B cell (primary cell): Measurements from ENCODE around the gene UBR4. TPM values are rescaled to one million over a fixed set of nuclear protein-coding genes. Genes with fewer than 3 reads are reported as not detected.

Experiments
- ATAC-seq: fragments of 200-7000 bp; cut with Tn5 transposase; one replicate; pipeline ENCODE4 v1.10.0; 2021; ENCODE audit warnings: low read depth, mild to moderate bottlenecking, moderate number of reproducible peaks, moderate library complexity
- CTCF ChIA-PET: fragments of 350-600 bp; sonication (Branson Sonifier 250); formaldehyde crosslinking; loops from one replicate; lab custom pipeline; 2021; ENCODE audit warnings: antibody characterized with exemption, inconsistent platforms; lab: Charles Lee
- POLR2A ChIA-PET: fragments of 350-600 bp; sonication (Branson Sonifier 250); formaldehyde crosslinking; loops from one replicate; lab custom pipeline; 2021; ENCODE audit warnings: antibody characterized with exemption; lab: Charles Lee
- DNase-seq: peaks from one replicate; pipeline ENCODE4 v3.0.0; 2013
- H2AFZ ChIP-seq: 2 replicates; pipeline ENCODE4 v1.6.1; 2012; ENCODE audit warnings: mild to moderate bottlenecking, low read depth, low read length; ENCODE audit not compliant: insufficient read depth, poor library complexity, severe bottlenecking
- H3K27ac ChIP-seq, 2 donors: 1 replicate in 1 of 2; 2 replicates in 1 of 2; pipeline ENCODE4 v1.5.1; 2012 to 2013; ENCODE audit warnings: low read length in 2 of 2, mild to moderate bottlenecking in 2 of 2, moderate library complexity in 1 of 2
- H3K27me3 ChIP-seq, 4 experiments: fragments of 200-600 bp in 1 of 4; sonication (generic) in 1 of 4; replicated peaks in 1 of 4; 1 replicate in 2 of 4; 2 replicates in 2 of 4; pipeline versions ENCODE4 v1.6.1 to v1.7.0; 2013 to 2016; ENCODE audit warnings: low read length in 3 of 4, mild to moderate bottlenecking in 2 of 4, mixed read lengths in 1 of 4, moderate library complexity in 1 of 4; ENCODE audit not compliant: insufficient read depth in 4 of 4, control insufficient read depth in 3 of 4; ENCODE audit errors: control extremely low read depth in 1 of 4
- H3K36me3 ChIP-seq, 2 experiments: replicated peaks in 1 of 2; 1 replicate in 1 of 2; 2 replicates in 1 of 2; pipeline versions ENCODE4 v1.6.1 to v1.7.1; 2013; ENCODE audit warnings: low read length in 1 of 2; ENCODE audit not compliant: insufficient read depth in 2 of 2, control insufficient read depth in 1 of 2; ENCODE audit errors: control extremely low read depth in 1 of 2, extremely low read depth in 1 of 2
- H3K4me1 ChIP-seq, 2 donors: fragments of 200-600 bp in 1 of 2; sonication (generic) in 1 of 2; 1 replicate in 1 of 2; 2 replicates in 1 of 2; pipeline versions ENCODE4 v1.5.1 to v1.6.1; 2013 to 2017; ENCODE audit warnings: low read length in 2 of 2; ENCODE audit not compliant: control insufficient read depth in 2 of 2, insufficient read depth in 2 of 2
- H3K4me2 ChIP-seq: replicated peaks from 2 replicates; pipeline ENCODE3; 2012; ENCODE audit warnings: mild to moderate bottlenecking, low read depth, low read length; ENCODE audit not compliant: poor library complexity, severe bottlenecking
- H3K4me3 ChIP-seq, 5 experiments: fragments of 200-600 bp in 1 of 5; sonication (generic) in 1 of 5; 1 replicate in 3 of 5; 2 replicates in 2 of 5; pipeline versions ENCODE4 v1.5.1 to v1.7.0; 2011 to 2016; ENCODE audit warnings: low read length in 4 of 5, mild to moderate bottlenecking in 4 of 5, low read depth in 2 of 5, control low read depth in 1 of 5, moderate library complexity in 1 of 5; ENCODE audit not compliant: insufficient read depth in 1 of 5; ENCODE audit errors: control extremely low read depth in 1 of 5, extremely low read depth in 1 of 5
- H3K79me2 ChIP-seq: fragments of 200-600 bp; sonication (generic); one replicate; pipeline ENCODE4 v1.6.0; 2016; ENCODE audit warnings: low read length; ENCODE audit not compliant: control insufficient read depth, insufficient read depth
- H3K9ac ChIP-seq: fragments of 200-600 bp; sonication (generic); 2 replicates; pipeline ENCODE4 v1.6.1; 2017; ENCODE audit warnings: mild to moderate bottlenecking, low read length, moderate library complexity
- H3K9me3 ChIP-seq, 3 donors: one replicate each; pipeline versions ENCODE4 v1.6.1 to v1.7.1; 2013; ENCODE audit warnings: low read length in 2 of 3; ENCODE audit not compliant: control insufficient read depth in 2 of 3, insufficient read depth in 1 of 3; ENCODE audit errors: control extremely low read depth in 1 of 3
- H4K20me1 ChIP-seq: 2 replicates; pipeline ENCODE4 v1.6.0; 2012; ENCODE audit warnings: mild to moderate bottlenecking, low read length; ENCODE audit not compliant: insufficient read depth, control insufficient read depth, poor library complexity, severe bottlenecking
- H3K27ac Mint-ChIP-seq: one replicate; pipeline ENCODE4 v1.8.0; 2021; ENCODE audit warnings: mixed read lengths
- H3K27me3 Mint-ChIP-seq: one replicate; pipeline ENCODE4 v1.8.0; 2021; ENCODE audit warnings: mixed read lengths
- H3K4me1 Mint-ChIP-seq: one replicate; pipeline ENCODE4 v1.8.0; 2021; ENCODE audit warnings: mixed read lengths
- H3K4me3 Mint-ChIP-seq: one replicate; pipeline ENCODE4 v1.8.0; 2021; ENCODE audit warnings: mixed read lengths
- H3K9me3 Mint-ChIP-seq: one replicate; pipeline ENCODE4 v1.8.0; 2022; ENCODE audit warnings: mixed read lengths; ENCODE audit not compliant: insufficient read depth
- CTCF ChIP-seq: fragments of 200-600 bp; IDR thresholded peaks from one replicate; pipeline ENCODE4 v1.8.0; 2022; ENCODE audit warnings: antibody characterized with exemption, mild to moderate bottlenecking
- EZH2 ChIP-seq: IDR thresholded peaks from 2 replicates; pipeline ENCODE4 v1.6.1; 2012; ENCODE audit warnings: borderline replicate concordance, low read depth, mild to moderate bottlenecking, moderate library complexity, low read length; ENCODE audit not compliant: insufficient read depth, poor library complexity, severe bottlenecking
- WGBS: methylation state at CpG from one replicate; pipeline ENCODE4 v1.1.5; 2013; ENCODE audit warnings: missing lambda C conversion rate; ENCODE audit not compliant: insufficient coverage; 5-methylcytosine and 5-hydroxymethylcytosine counted together
- intact Hi-C: fragments of 100-400 bp; cut with micrococcal nuclease; formaldehyde crosslinking; loops from one replicate; pipeline ENCODE4 v1.10.0; 2022
- polyA plus RNA-seq: library from polyadenylated mRNA; depleted of rRNA; stranded (reverse); fragments of >200 nt; gene quantifications from 2 replicates; pipeline ENCODE4 v1.2.3, GENCODE V29; 2012
- total RNA-seq, 2 donors: library from RNA; stranded (reverse); fragments of 120-200 nt in 1 of 2; gene quantifications; 1 replicate in 1 of 2; 2 replicates in 1 of 2; pipeline versions ENCODE4 v1.2.3 to v1.2.4, GENCODE V29; 2013 to 2022

Gene UBR4
- total and polyA plus RNA-seq, 2 donors (not counting 1 experiment from before 2014, with no cell fraction given): 90.0 to 190 TPM

DNA sequence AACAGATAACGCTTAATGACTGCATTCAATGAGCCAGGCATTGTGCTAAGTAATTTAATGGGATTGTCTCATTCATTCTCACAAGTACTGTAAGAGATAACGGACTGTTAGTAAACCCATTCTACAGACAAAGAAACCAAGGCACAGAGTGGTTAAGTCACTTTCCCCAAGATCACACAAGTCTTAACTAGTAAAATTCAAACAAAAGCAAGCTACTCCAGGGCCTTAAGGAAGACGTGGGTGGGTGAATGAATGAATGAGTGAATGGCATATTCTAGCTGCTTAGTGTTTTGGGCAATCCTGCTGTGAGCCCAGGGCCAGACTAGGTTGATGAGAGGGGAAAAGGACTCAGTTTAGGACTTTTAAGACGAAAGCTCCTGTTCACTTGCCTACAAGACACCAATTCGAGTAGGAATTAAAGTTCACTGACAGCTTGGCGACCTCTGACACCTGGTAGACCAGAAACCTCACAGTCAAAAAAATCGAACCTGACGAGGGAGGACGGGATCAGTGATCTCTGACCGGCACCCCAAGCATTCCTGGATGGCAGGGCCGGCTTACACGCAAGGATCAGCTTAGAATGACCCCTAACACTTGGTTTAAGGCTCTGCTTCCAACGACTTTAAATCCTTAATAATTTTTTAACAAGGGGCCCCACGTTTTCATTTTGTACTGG, 40.7 kb upstream of the UBR4 start:
- peaks cover 79% of the 10 kb centered on the region for H3K79me2 ChIP-seq
- WGBS: 1% methylated on average over 12 of the region's 14 CpGs
- H3K27me3 Mint-ChIP-seq: no peaks in the 10 kb centered on the region
- intact Hi-C loops: loop anchor here (1.0 to 2.0 kb wide), 4 partner anchors 9 to 346 kb away; partner anchors contain the start of genes AKR7A2, SLC66A1 and UBR4
- peak overlapping the region; percentile 97 for H3K27ac Mint-ChIP-seq
- no peaks in the 10 kb centered on the region for H3K27me3 ChIP-seq
- ChIA-PET POLR2A (interaction anchor here (1.8 kb wide), 1 partner anchor 41 kb away, joined by 9 read pairs; the partner anchor contains the start of gene UBR4), CTCF (interaction anchor here (1.0 to 1.3 kb wide), 3 partner anchors 12 to 332 kb away, joined by 3 to 4 read pairs (median 4); no protein-coding TSS in a partner anchor)
- TF ChIP-seq CTCF: no peak
- TF ChIP-seq EZH2: no peak
- H2AFZ ChIP-seq: peak overlapping the region; percentile 96
- no peak for DNase-seq
- H3K4me1 ChIP-seq: peaks cover 21 to 37% of the 10 kb centered on the region in 2 donors
- peaks cover 30% of the 10 kb centered on the region for H3K4me1 Mint-ChIP-seq
- H3K4me3 Mint-ChIP-seq: peak overlapping the region; percentile 98
- H3K4me3 ChIP-seq: peak overlapping the region; percentile 46 to 82 (median 79)
- no peaks in the 10 kb centered on the region for H3K9me3 Mint-ChIP-seq
- peaks cover 34% of the 10 kb centered on the region for H4K20me1 ChIP-seq
- ATAC-seq: no peak
- H3K9me3 ChIP-seq: no peaks in the 10 kb centered on the region
- H3K4me2 ChIP-seq: peak overlapping the region; percentile 97
- peak overlapping the region; percentile 90 to 95 for H3K27ac ChIP-seq
- H3K36me3 ChIP-seq: peaks cover 0 to 12% of the 10 kb centered on the region in 2 experiments
- H3K9ac ChIP-seq: peak overlapping the region; percentile 90
